GM19238 (cell line): Measurements from ENCODE around the gene EFS.
"Not testable (repeated sequence)": the region's sequence is repeated elsewhere in the genome, so short reads cannot be mapped to it uniquely, and the experiment has no call there.

ENCODE experiments used
- DNase-seq: peaks from one replicate; pipeline ENCODE4 v3.0.0; 2011; ENCODE audit warnings: low spot score; ENCODE audit not compliant: insufficient read length

Gene EFS, protein sequence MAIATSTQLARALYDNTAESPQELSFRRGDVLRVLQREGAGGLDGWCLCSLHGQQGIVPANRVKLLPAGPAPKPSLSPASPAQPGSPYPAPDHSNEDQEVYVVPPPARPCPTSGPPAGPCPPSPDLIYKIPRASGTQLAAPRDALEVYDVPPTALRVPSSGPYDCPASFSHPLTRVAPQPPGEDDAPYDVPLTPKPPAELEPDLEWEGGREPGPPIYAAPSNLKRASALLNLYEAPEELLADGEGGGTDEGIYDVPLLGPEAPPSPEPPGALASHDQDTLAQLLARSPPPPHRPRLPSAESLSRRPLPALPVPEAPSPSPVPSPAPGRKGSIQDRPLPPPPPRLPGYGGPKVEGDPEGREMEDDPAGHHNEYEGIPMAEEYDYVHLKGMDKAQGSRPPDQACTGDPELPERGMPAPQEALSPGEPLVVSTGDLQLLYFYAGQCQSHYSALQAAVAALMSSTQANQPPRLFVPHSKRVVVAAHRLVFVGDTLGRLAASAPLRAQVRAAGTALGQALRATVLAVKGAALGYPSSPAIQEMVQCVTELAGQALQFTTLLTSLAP

DNA sequence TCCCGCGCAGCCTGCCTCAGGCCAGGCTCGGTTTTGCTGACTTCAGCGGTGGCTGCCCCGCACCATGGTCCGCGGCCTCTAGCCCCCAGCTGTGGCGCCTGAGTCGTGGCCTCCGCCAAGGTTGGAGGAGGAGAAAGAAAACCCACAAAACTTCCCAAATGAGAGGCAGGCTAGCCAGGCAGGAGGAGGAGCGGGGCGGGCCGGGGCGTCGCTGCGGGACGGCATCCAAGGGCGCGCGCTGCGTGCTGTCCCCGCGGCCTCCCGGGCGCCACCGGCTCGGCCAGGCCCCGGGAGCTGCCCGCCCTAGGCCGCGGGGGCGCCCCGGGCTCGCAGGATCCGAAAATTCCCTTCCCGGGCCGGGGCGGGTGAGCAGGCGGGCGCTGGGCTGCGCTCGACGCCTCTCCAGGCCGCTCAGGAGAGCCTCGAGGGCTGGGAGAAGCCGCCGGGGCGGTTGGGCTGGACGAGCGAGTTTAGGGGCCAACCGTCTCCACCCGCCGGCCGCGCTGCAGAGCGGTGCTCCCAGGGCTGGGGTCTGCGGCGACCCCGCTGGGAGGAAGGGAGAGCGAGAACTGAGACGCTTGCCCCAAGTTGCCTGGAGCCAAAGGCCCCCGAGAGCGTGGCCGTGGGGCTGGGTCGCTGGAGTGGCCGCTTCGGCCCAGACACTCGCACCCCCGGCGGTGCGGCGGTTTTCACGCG, at the start of gene EFS:
TSS of gene EFS (minus strand) at position 137 of the 696 bp plus-strand sequence. CDS start 147 bp downstream, outside the sequence.
- DNase-seq = no peak

DNA sequence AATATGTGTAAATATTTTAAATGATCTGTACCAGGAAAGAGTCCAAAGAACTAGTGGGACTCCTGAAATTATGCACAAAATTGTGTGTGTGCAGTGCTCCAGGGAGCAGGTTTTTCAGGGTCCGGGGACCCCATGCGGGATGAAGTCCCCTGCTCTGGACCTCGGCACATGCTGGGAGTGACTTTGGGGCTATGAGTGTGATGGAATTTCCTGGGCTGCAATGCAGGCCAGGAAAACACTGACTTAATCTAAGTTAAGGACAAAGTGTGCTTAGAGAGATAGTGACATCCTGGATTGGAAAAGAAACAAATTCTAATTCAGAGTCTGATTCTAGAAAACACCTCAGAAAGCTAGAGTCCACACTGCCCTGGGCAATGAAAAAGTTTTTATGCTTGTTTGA, 49.3 kb upstream of the EFS start:
- no peak for DNase-seq

GRCh38 chr14:23413681-23414080, 48.7 kb upstream of the EFS start:
- no peak for DNase-seq

GRCh38 chr14:23411563-23412525, 46.9 kb upstream of the EFS start:
- no peak for DNase-seq

DNA sequence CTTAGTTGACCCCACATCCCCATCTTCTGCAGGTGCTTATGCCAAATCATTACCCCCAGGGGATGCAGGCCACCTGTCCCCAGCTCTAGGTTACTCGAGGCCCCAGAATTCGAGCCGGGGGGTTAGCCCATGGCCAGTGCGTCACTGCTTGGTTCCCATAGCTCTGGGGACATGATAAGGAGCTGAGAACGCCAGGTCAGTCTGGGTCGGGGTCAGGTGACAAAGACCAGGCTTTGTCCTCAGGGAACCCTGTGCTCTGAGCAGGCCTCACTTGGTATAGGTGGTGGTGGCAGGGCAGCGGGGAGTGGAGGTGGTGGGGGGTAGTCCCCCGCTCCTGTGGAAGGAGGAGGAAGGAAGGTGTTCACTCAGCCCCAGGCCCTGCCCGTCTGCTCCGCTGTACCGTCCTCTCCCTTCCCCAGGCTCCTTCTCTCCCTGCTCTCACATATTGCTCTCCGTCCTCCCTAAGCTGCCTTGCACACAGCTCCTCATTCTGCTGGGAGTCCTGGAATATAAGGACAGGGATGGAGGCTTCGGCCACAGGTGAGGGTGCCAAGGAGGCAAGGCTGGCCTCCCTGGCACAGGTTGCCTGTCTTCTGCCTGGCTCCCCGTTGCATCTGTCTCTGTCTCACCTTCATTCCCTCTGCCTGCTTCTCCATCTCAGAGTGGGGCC, 45.1 kb upstream of the EFS start:
- DNase-seq = no peak

GRCh38 chr14:23409475-23409874, 44.5 kb upstream of the EFS start:
- DNase-seq = no peak

DNA sequence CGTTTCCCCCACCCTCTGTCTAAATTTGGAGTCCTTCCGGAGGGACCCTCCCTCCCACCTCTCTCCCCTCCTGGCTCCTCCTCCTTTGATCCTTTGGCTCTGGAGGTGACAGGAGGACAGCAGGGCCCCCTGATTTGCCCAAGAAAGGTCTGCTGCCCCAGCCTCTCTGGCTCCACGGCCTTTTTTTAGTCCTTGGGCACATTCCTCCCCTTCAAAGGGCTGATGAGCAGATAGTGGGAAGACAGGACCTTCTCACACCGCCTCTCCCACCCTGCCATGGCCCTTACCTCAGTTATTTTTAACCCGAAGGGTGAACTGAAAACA, 43.3 kb upstream of the EFS start:
- no peak for DNase-seq

- no peak for DNase-seq
Measured at GRCh38 chr14:23407516-23408306, 42.7 kb upstream of the EFS start, which contains the start of gene MYH6. TSS of gene MYH6 (minus strand) at chr14:23408273. CDS start at chr14:23407223, 1,050 bp downstream.

DNA sequence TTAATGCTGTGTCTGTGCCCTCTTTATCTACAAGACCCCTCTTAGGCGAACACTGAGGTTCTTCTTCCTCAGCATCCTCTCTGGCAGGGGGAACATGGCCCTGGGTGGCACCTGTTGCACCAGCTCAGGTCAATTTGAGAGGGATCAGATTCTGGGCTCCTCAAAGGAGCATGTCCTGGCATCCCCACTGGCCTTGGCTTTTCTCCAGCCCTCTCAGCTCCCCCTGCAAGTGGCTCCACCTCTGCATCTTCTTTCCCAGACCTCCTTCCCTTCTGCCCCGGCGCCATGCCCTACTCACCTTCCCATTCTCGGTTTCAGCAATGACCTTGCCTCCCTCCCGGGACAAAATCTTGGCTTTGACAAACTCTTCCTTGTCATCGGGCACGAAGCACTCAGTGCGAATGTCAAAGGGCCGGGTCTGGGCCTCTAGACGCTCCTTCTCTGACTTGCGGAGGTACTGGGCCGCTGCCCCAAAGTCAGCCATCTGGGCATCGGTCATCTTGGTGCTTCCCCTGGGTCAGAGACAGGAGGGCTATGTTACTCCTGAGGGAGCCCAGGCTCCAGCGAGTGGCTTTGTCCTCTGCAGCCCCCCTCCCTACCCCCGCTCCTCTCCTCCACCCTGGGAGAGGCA, 41.9 kb upstream of the EFS start:
- DNase-seq = no peak

GRCh38 chr14:23406244-23406643, 41.3 kb upstream of the EFS start:
- no peak for DNase-seq

DNA sequence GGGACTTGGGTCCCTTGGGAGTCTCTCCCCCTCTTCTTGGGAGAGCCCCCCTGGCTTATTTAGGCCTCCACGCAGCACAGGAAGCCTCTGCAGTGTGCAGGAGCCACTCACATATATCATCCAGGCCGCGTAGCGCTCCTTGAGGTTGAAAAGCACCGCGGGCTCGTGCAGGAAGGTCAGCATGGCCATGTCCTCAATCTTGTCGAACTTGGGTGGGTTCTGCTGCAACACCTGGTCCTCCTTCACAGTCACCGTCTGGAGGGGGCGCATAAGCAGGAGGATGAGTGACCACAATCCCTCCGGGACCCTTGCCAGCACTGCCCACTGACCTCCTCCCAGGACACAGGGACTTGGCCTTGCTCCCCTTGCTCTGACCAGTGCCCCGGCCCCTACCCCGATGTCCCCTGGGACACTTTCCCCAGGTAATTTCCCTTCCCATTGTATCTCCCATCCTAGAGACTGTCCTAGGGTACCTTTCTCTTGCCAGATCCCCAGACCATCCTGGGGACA, 40.6 kb upstream of the EFS start:
- no peak for DNase-seq

GRCh38 chr14:23405096-23405495, 40.1 kb upstream of the EFS start:
- no peak for DNase-seq

GRCh38 chr14:23404331-23404900, 39.4 kb upstream of the EFS start:
- no peak for DNase-seq

DNA sequence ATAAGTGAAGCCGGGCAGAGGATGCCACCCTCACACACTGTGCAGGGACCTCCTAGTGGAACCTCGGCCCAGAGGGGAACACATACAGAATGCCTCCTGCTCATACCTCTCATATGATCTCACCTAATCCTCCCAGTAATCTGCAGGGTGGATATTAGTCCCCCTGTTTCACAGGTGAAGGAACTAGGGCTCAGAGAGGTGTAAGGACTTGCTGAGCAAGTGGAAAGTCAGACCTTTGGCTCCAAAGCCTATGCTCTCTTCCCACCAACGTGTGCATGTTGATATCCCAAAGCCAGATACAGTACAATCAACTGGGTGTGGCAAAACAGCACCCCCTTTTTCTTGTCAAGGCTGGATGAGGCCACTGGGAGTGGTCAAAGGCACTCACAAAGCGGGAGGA, 38.9 kb upstream of the EFS start:
- no peak for DNase-seq

DNA sequence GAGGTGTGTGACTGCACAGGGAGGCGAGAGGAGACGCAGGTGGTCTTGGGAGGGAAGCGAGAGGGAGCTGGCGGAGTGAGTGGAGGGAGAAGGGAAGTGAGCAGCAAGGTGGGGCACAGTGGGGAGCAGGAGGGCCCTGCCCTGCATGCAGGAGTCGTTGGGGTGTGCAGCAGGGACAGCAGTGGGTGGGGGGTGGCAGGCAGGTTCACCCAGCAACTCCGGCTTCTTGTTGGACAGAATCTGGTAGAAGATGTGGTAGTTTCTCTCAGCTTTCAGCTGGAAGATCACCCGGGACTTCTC, 38.1 kb upstream of the EFS start:
- no peak for DNase-seq

DNA sequence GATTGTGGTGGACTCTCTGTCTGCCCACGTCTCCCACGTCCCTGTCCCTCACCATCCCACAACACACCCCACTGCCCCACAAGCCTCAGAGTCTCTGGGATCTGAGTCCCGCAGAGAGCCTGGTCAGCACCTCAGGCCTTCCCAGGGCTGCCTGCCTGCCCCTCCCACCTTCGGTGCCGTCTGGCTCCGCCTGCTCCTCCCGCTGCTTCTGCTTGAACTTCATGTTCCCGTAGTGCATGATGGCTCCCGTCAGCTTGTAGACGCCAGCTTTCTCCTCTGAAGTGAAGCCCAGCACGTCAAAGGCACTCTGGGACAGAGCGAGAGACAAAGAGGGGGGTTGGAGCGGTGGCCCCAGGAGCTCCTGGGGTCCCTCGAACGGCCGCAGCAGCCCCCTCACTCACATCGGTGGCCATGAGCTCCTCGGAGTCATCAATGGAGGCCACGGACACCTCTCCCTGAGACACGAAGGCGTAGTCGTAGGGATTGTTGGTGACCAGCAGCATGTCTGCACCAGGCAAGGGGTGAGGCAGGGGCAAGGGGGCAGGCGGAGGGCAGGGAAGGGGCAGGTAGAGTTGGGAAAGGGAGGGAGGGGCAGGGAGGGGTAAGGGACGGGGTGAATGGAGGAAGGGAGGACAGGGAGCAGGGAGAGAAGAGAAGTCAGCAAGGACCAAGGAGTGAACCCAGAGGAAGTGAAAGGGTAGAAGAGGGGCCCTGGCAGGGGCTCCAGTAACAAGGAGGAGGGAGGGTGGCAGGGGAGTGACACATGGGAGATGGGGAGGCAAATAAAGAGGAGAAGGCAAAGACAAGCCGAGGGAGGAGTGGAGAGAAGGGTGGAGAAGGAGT, 37.5 kb upstream of the EFS start:
- no peak for DNase-seq

- no peak for DNase-seq
Measured at GRCh38 chr14:23401291-23401690, 36.3 kb upstream of the EFS start.

DNA sequence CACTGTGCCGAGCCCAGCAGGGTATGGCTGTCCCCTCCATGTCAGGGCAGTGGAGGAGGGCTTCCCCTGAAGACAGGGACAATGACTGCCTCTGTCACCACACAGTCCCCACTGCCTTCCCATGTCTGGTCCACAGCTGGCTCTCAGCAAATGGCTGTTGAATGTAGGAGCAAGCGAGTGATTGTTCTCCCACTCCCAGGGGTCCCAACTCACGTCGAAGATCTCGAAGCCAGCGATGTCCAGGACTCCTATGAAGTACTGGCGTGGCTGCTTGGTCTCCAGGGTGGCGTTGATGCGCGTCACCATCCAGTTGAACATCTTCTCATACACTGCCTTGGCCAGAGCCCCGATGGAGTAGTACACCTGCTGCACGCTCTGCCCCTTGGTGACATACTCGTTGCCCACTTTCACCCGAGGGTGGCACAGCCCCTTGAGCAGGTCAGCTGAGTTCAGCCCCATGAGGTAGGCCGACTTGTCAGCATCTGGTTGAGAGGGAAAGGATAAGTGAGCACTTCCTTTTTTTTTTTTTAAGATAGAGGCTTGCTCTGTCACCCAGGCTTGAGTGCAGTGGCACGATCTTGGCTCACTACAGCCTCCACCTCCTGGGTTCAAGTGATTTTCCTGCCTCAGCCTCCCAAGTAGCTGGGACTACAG, 35.7 kb upstream of the EFS start:
- not testable (repeated sequence) for DNase-seq
